HL-60 (cell line): ENCODE data around the gene ANTXR1.

Experiments used
- DNase-seq, 2 experiments: peaks; one replicate each; pipeline ENCODE4 v3.0.0-alpha.2; 2010 to 2020; ENCODE audit warnings: low read depth in 1 of 2, low spot score in 1 of 2
- H3K27ac ChIP-seq: fragments of 250-450 bp; sonication (Bioruptor Pico); replicated peaks from 2 replicates; pipeline ENCODE4 v1.5.1; 2020; ENCODE audit warnings: mild to moderate bottlenecking, moderate library complexity
- H3K27me3 ChIP-seq: fragments of 250-450 bp; sonication (Bioruptor Pico); 2 replicates; pipeline ENCODE4 v1.5.1; 2021; ENCODE audit warnings: mild to moderate bottlenecking, moderate library complexity; ENCODE audit not compliant: insufficient read depth, poor library complexity, severe bottlenecking
- H3K4me3 ChIP-seq: replicated peaks from 2 replicates; pipeline ENCODE4 v1.5.1; 2011; ENCODE audit warnings: mild to moderate bottlenecking, control low read depth, low read length; ENCODE audit not compliant: insufficient read depth
- GABPA ChIP-seq: IDR thresholded peaks from 2 replicates; pipeline ENCODE4 v1.6.1; 2012; ENCODE audit warnings: low read depth
- POLR2AphosphoS5 ChIP-seq: IDR thresholded peaks from 2 replicates; pipeline ENCODE4 v1.6.1; 2012; ENCODE audit warnings: low read depth
- SPI1 ChIP-seq: IDR thresholded peaks from 2 replicates; pipeline ENCODE4 v1.6.1; 2012; ENCODE audit warnings: low read depth, mild to moderate bottlenecking, borderline replicate concordance
- TF ChIP-seq, protein P1 (sequence below): IDR thresholded peaks from 2 replicates; pipeline ENCODE4 v1.6.1; 2012; ENCODE audit warnings: low read depth; ENCODE audit not compliant: insufficient replicate concordance
- TF ChIP-seq, protein P2 (sequence below): IDR thresholded peaks from one replicate; pipeline ENCODE4 v1.5.1; 2011; ENCODE audit warnings: low read length, control low read depth, inconsistent platforms; ENCODE audit not compliant: insufficient read depth

ANTXR1 gene

DNA sequence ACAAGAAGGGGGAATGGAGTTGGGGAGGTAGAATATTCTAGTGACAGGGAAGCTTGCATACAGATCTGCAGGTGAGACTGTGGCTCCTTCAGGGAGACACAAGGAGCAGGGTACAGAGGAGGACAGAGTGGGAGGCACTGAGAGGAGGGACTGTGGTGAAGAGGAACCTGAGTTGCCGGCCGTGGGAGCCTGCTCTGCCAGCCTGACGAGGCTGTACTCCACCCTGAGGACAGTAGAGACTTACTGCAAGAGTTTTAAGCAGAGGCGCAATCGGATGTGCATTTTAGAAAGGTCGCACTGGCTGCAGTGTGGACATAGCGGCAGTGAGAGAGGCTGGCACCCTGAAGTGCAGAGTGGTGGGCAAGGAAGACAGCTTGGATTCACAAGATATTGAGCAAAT lies 188.3 kb downstream of the ANTXR1 start:
- TF ChIP-seq, protein P1, sequence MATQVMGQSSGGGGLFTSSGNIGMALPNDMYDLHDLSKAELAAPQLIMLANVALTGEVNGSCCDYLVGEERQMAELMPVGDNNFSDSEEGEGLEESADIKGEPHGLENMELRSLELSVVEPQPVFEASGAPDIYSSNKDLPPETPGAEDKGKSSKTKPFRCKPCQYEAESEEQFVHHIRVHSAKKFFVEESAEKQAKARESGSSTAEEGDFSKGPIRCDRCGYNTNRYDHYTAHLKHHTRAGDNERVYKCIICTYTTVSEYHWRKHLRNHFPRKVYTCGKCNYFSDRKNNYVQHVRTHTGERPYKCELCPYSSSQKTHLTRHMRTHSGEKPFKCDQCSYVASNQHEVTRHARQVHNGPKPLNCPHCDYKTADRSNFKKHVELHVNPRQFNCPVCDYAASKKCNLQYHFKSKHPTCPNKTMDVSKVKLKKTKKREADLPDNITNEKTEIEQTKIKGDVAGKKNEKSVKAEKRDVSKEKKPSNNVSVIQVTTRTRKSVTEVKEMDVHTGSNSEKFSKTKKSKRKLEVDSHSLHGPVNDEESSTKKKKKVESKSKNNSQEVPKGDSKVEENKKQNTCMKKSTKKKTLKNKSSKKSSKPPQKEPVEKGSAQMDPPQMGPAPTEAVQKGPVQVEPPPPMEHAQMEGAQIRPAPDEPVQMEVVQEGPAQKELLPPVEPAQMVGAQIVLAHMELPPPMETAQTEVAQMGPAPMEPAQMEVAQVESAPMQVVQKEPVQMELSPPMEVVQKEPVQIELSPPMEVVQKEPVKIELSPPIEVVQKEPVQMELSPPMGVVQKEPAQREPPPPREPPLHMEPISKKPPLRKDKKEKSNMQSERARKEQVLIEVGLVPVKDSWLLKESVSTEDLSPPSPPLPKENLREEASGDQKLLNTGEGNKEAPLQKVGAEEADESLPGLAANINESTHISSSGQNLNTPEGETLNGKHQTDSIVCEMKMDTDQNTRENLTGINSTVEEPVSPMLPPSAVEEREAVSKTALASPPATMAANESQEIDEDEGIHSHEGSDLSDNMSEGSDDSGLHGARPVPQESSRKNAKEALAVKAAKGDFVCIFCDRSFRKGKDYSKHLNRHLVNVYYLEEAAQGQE, result no peak
- TF ChIP-seq, protein P2, sequence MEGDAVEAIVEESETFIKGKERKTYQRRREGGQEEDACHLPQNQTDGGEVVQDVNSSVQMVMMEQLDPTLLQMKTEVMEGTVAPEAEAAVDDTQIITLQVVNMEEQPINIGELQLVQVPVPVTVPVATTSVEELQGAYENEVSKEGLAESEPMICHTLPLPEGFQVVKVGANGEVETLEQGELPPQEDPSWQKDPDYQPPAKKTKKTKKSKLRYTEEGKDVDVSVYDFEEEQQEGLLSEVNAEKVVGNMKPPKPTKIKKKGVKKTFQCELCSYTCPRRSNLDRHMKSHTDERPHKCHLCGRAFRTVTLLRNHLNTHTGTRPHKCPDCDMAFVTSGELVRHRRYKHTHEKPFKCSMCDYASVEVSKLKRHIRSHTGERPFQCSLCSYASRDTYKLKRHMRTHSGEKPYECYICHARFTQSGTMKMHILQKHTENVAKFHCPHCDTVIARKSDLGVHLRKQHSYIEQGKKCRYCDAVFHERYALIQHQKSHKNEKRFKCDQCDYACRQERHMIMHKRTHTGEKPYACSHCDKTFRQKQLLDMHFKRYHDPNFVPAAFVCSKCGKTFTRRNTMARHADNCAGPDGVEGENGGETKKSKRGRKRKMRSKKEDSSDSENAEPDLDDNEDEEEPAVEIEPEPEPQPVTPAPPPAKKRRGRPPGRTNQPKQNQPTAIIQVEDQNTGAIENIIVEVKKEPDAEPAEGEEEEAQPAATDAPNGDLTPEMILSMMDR, result no peak
- TF ChIP-seq GABPA, result no peak
- TF ChIP-seq SPI1, result no peak
- TF ChIP-seq POLR2AphosphoS5, result no peak
- no peak overlapping the region for H3K27ac ChIP-seq
- no peaks in the 10 kb centered on the region for H3K27me3 ChIP-seq
- DNase-seq, result no peak
- H3K4me3 ChIP-seq, result no peak overlapping the region

- Histone ChIP-seq H3K27ac (no peak overlapping the region), H3K27me3 (no peaks in the 10 kb centered on the region), H3K4me3 (no peak overlapping the region)
- DNase-seq, result no peak
- TF ChIP-seq GABPA (no peak), POLR2AphosphoS5 (no peak), SPI1 (no peak)
- TF ChIP-seq, protein P2, result no peak
- TF ChIP-seq, protein P1, result no peak
Observed at GRCh38 chr2:69202327-69202726, 189.3 kb downstream of the ANTXR1 start.

DNA sequence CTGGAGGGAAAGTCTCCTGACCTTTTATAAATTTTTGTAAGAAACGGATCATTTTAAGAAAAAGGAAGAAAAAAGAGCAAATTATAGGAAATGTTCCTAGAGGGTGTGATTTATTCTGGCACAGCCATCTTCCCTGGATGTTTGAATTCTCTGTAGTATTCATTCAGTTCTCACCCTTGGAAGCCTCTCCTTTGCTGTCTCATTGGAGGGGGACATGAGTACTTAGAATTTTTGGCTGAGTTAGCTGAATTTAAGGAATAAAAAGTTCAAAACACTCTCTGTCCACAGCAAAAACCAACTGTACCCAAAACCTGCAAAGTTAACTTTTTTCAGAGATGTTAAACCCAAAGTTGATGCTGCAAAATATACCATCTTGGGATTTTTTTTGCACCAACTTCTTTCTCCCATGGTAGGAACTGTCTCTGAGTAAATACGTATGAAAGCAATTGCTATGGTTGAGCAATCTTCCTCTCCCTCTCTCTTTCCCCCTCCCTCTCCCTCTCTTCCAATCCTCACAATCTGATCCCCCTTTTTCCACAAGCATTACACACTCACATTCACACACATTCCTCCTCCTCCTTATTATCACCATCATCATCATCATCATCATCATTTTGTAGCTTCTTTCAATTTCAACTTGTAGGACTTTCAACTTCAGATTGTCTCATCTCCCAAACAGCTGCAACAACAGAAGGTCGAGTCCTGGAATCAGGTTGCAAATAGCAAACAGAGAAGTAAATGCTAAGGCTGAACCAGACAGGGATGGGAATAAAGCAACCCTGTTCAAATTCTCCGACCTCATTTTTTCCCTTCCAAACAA lies 190.4 kb downstream of the ANTXR1 start:
- no peak overlapping the region for H3K4me3 ChIP-seq
- H3K27ac ChIP-seq, result no peak overlapping the region
- TF ChIP-seq GABPA (no peak), SPI1 (no peak), POLR2AphosphoS5 (no peak)
- TF ChIP-seq, protein P1, result no peak
- TF ChIP-seq, protein P2, result no peak
- H3K27me3 ChIP-seq, result no peaks in the 10 kb centered on the region
- DNase-seq, result no peak
